ENCODE data around the gene RHBDF2.

RHBDF2 gene

GRCh38 chr17:76449126-76449525 is 52.1 kb downstream of the RHBDF2 start:
- Histone ChIP-seq H3K4me1 (ENCODE audit: insufficient read depth, insufficient read length) (peaks cover 14% of the 10 kb centered on the region), H3K27me3 (ENCODE audit: insufficient read depth, insufficient read length) (no peaks in the 10 kb centered on the region), H3K9ac (ENCODE audit: insufficient read length, low read depth) (no peak overlapping the region), H3K36me3 (ENCODE audit: insufficient read depth, insufficient read length, low read length) (peaks cover 8% of the 10 kb centered on the region), H3K9me3 (ENCODE audit: insufficient read depth, low read length) (peaks cover 9% of the 10 kb centered on the region; the same call in 1 of the 2 replicates), H3K4me3 (ENCODE audit: insufficient read length, low read depth) (no peak overlapping the region)
- TF ChIP-seq ZNF274 (IDR thresholded peaks at IDR 0.05; ENCODE audit: low read depth, low read length) = no peak
- TF ChIP-seq YY1 (IDR thresholded peaks at IDR 0.05; ENCODE audit: insufficient read depth, insufficient read length) = no peak
- no peak for TF ChIP-seq SUZ12 (IDR thresholded peaks at IDR 0.05; ENCODE audit: extremely low read depth, insufficient read depth, insufficient read length)
- no peak for DNase-seq (ENCODE audit: low read depth, low spot score)

GRCh38 chr17:76447931-76448652 is 53.1 kb downstream of the RHBDF2 start:
- Histone ChIP-seq H3K4me3 (ENCODE audit: insufficient read length, low read depth) (no peak overlapping the region), H3K27me3 (ENCODE audit: insufficient read depth, insufficient read length) (no peaks in the 10 kb centered on the region), H3K4me1 (ENCODE audit: insufficient read depth, insufficient read length) (peaks cover 14% of the 10 kb centered on the region), H3K9me3 (ENCODE audit: insufficient read depth, low read length) (no peaks in the 10 kb centered on the region), H3K36me3 (ENCODE audit: insufficient read depth, insufficient read length, low read length) (peaks cover 8% of the 10 kb centered on the region), H3K9ac (ENCODE audit: insufficient read length, low read depth) (no peak overlapping the region)
- no peak for DNase-seq (ENCODE audit: low read depth, low spot score)
- no peak for TF ChIP-seq SUZ12 (IDR thresholded peaks at IDR 0.05; ENCODE audit: extremely low read depth, insufficient read depth, insufficient read length)
- no peak for TF ChIP-seq ZNF274 (IDR thresholded peaks at IDR 0.05; ENCODE audit: low read depth, low read length)
- TF ChIP-seq YY1 (IDR thresholded peaks at IDR 0.05; ENCODE audit: insufficient read depth, insufficient read length) = no peak

GRCh38 chr17:76446449-76447231 is 54.6 kb downstream of the RHBDF2 start:
- Histone ChIP-seq H3K27me3 (ENCODE audit: insufficient read depth, insufficient read length) (no peaks in the 10 kb centered on the region), H3K9ac (ENCODE audit: insufficient read length, low read depth) (peak overlapping the region; percentile 21), H3K4me3 (ENCODE audit: insufficient read length, low read depth) (no peak overlapping the region), H3K9me3 (ENCODE audit: insufficient read depth, low read length) (no peaks in the 10 kb centered on the region), H3K4me1 (ENCODE audit: insufficient read depth, insufficient read length) (peaks cover 24% of the 10 kb centered on the region), H3K36me3 (ENCODE audit: insufficient read depth, insufficient read length, low read length) (peaks cover 8% of the 10 kb centered on the region)
- TF ChIP-seq YY1 (IDR thresholded peaks at IDR 0.05; ENCODE audit: insufficient read depth, insufficient read length) (no peak), SUZ12 (IDR thresholded peaks at IDR 0.05; ENCODE audit: extremely low read depth, insufficient read depth, insufficient read length) (no peak), ZNF274 (IDR thresholded peaks at IDR 0.05; ENCODE audit: low read depth, low read length) (no peak)
- no peak for DNase-seq (ENCODE audit: low read depth, low spot score)

- peaks cover 23% of the 10 kb centered on the region for H3K4me1 ChIP-seq (ENCODE audit: insufficient read depth, insufficient read length)
- no peak overlapping the region for H3K4me3 ChIP-seq (ENCODE audit: insufficient read length, low read depth)
- H3K36me3 ChIP-seq (ENCODE audit: insufficient read depth, insufficient read length, low read length) = peaks cover 6% of the 10 kb centered on the region
- no peaks in the 10 kb centered on the region for H3K9me3 ChIP-seq (ENCODE audit: insufficient read depth, low read length)
- TF ChIP-seq YY1 (IDR thresholded peaks at IDR 0.05; ENCODE audit: insufficient read depth, insufficient read length) = no peak
- no peak for TF ChIP-seq SUZ12 (IDR thresholded peaks at IDR 0.05; ENCODE audit: extremely low read depth, insufficient read depth, insufficient read length)
- TF ChIP-seq ZNF274 (IDR thresholded peaks at IDR 0.05; ENCODE audit: low read depth, low read length) = no peak
- H3K9ac ChIP-seq (ENCODE audit: insufficient read length, low read depth) = peak overlapping the region; percentile 27
- DNase-seq (ENCODE audit: low read depth, low spot score) = no peak
- no peaks in the 10 kb centered on the region for H3K27me3 ChIP-seq (ENCODE audit: insufficient read depth, insufficient read length)
Measured at GRCh38 chr17:76445697-76446448, 55.4 kb downstream of the RHBDF2 start.

GRCh38 chr17:76444518-76445311 is 56.5 kb downstream of the RHBDF2 start:
- H3K27me3 ChIP-seq (ENCODE audit: insufficient read depth, insufficient read length) = no peaks in the 10 kb centered on the region
- H3K36me3 ChIP-seq (ENCODE audit: insufficient read depth, insufficient read length, low read length) = peaks cover 7% of the 10 kb centered on the region
- H3K9ac ChIP-seq (ENCODE audit: insufficient read length, low read depth) = no peak overlapping the region
- no peaks in the 10 kb centered on the region for H3K9me3 ChIP-seq (ENCODE audit: insufficient read depth, low read length)
- no peak for TF ChIP-seq SUZ12 (IDR thresholded peaks at IDR 0.05; ENCODE audit: extremely low read depth, insufficient read depth, insufficient read length)
- peak; percentile 31 for TF ChIP-seq YY1 (IDR thresholded peaks at IDR 0.05; ENCODE audit: insufficient read depth, insufficient read length)
- no peak for TF ChIP-seq ZNF274 (IDR thresholded peaks at IDR 0.05; ENCODE audit: low read depth, low read length)
- DNase-seq (ENCODE audit: low read depth, low spot score) = peak; percentile 58
- peaks cover 24% of the 10 kb centered on the region for H3K4me1 ChIP-seq (ENCODE audit: insufficient read depth, insufficient read length)
- no peak overlapping the region for H3K4me3 ChIP-seq (ENCODE audit: insufficient read length, low read depth)
